GM12892 (cell line): ENCODE results near the gene KIAA1217.

Experiments
- POLR2A ChIP-seq: IDR thresholded peaks from 2 replicates; pipeline ENCODE4 v1.6.1; 2011; ENCODE audit warnings: low read depth, low read length, control low read depth
- POLR2AphosphoS5 ChIP-seq: IDR thresholded peaks from 2 replicates; pipeline ENCODE4 v1.6.1; 2011; ENCODE audit warnings: low read depth, low read length, control low read depth

GRCh38 chr10:24277771-24278170 is 68.8 kb downstream of the KIAA1217 start:
- no peak for TF ChIP-seq POLR2AphosphoS5
- no peak for TF ChIP-seq POLR2A
